Hepatocyte (in vitro differentiated cells): ENCODE measurements around the gene STARD10.

Source experiments
- EZH2 ChIP-seq: fragments of 200-600 bp; sonication (generic); IDR thresholded peaks from 2 replicates; pipeline ENCODE4 v1.6.1; 2016; ENCODE audit warnings: antibody characterized with exemption, mild to moderate bottlenecking, borderline replicate concordance
- TF ChIP-seq, protein P1 (sequence below): fragments of 200-600 bp; sonication (generic); IDR thresholded peaks from 2 replicates; pipeline ENCODE4 v1.5.1; 2016; ENCODE audit warnings: antibody characterized with exemption, mild to moderate bottlenecking; ENCODE audit not compliant: poor library complexity

DNA sequence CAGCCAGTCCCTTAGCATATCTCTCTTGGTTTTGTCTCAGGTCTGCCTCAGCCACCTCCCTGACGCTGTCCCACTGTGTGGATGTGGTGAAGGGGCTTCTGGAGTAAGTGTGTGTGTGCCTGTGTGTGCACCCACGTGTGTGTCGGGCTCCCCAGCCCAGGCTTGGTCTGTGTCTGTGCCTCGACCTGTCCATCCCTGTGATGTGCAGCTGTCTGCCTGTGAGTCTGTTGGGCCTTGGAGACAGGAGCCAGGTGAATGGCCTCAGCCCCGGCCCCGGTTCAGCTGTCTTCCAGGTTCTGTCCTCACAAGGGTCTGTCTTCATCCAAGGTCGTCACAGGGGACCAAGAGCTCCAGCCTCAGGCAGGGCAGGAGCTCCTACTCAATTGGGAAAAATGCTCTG lies 30.2 kb upstream of the STARD10 start:
- TF ChIP-seq, protein P1, sequence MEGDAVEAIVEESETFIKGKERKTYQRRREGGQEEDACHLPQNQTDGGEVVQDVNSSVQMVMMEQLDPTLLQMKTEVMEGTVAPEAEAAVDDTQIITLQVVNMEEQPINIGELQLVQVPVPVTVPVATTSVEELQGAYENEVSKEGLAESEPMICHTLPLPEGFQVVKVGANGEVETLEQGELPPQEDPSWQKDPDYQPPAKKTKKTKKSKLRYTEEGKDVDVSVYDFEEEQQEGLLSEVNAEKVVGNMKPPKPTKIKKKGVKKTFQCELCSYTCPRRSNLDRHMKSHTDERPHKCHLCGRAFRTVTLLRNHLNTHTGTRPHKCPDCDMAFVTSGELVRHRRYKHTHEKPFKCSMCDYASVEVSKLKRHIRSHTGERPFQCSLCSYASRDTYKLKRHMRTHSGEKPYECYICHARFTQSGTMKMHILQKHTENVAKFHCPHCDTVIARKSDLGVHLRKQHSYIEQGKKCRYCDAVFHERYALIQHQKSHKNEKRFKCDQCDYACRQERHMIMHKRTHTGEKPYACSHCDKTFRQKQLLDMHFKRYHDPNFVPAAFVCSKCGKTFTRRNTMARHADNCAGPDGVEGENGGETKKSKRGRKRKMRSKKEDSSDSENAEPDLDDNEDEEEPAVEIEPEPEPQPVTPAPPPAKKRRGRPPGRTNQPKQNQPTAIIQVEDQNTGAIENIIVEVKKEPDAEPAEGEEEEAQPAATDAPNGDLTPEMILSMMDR, result no peak
- TF ChIP-seq EZH2, result no peak
